Inferior parietal cortex (tissue), 1 donor: ENCODE measurements around the gene ATP11A.

Experiments
- DNase-seq: peaks from one replicate; pipeline ENCODE4 v3.0.0-alpha.2; 2016; ENCODE audit errors: extremely low spot score

ATP11A gene

GRCh38 chr13:112818698-112819045, 128.8 kb downstream of the ATP11A start:
- DNase-seq: no peak

- no peak for DNase-seq
Measured at GRCh38 chr13:112819111-112819510, 129.3 kb downstream of the ATP11A start.

GRCh38 chr13:112819816-112820215, 130.0 kb downstream of the ATP11A start:
- DNase-seq: no peak

- DNase-seq: no peak
Measured at GRCh38 chr13:112820318-112820717, 130.5 kb downstream of the ATP11A start.

- no peak for DNase-seq
Measured at GRCh38 chr13:112821340-112822055, 131.7 kb downstream of the ATP11A start.

GRCh38 chr13:112822851-112823250, 133.0 kb downstream of the ATP11A start:
- no peak for DNase-seq

GRCh38 chr13:112824429-112824828, 134.6 kb downstream of the ATP11A start:
- DNase-seq: no peak

- DNase-seq: no peak
Measured at GRCh38 chr13:112825071-112825470, 135.2 kb downstream of the ATP11A start.

- DNase-seq: no peak
Measured at GRCh38 chr13:112825875-112826274, 136.0 kb downstream of the ATP11A start.

- no peak for DNase-seq
Measured at GRCh38 chr13:112826565-112826964, 136.7 kb downstream of the ATP11A start.

- no peak for DNase-seq
Measured at GRCh38 chr13:112828082-112828699, 138.4 kb downstream of the ATP11A start.

- no peak for DNase-seq
Measured at GRCh38 chr13:112828756-112829155, 138.9 kb downstream of the ATP11A start.

- DNase-seq: no peak
Measured at GRCh38 chr13:112831196-112831595, 141.4 kb downstream of the ATP11A start.

- no peak for DNase-seq
Measured at GRCh38 chr13:112831801-112832200, 142.0 kb downstream of the ATP11A start.

- no peak for DNase-seq
Measured at GRCh38 chr13:112832811-112833210, 143.0 kb downstream of the ATP11A start.

GRCh38 chr13:112833551-112834257, 143.9 kb downstream of the ATP11A start:
- no peak for DNase-seq

GRCh38 chr13:112835344-112835743, 145.5 kb downstream of the ATP11A start:
- no peak for DNase-seq

- DNase-seq: no peak
Measured at GRCh38 chr13:112835796-112836195, 146.0 kb downstream of the ATP11A start.

- no peak for DNase-seq
Measured at GRCh38 chr13:112836940-112837339, 147.1 kb downstream of the ATP11A start.

- peak; percentile 25 for DNase-seq
Measured at GRCh38 chr13:112837371-112838037, 147.7 kb downstream of the ATP11A start.

GRCh38 chr13:112838038-112838841, 148.4 kb downstream of the ATP11A start:
- no peak for DNase-seq

GRCh38 chr13:112838842-112839117, 148.9 kb downstream of the ATP11A start:
- no peak for DNase-seq
